Testis (tissue), 2 donors: ENCODE measurements around the gene FRG2C.
"Not testable (repeated sequence)": the region's sequence is repeated elsewhere in the genome, so short reads cannot be mapped to it uniquely, and the experiment has no call there.

ENCODE experiments used
- CTCF ChIP-seq, 3 experiments: fragments of 450-650 bp in 2 of 3; fragments of 200-600 bp in 1 of 3; sonication (generic) in 1 of 3; IDR thresholded peaks; one replicate each; pipeline ENCODE4 v1.5.1; 2016 to 2019; ENCODE audit warnings: antibody characterized with exemption in 3 of 3, mild to moderate bottlenecking in 2 of 3, moderate library complexity in 1 of 3
- POLR2A ChIP-seq: fragments of 450-650 bp; IDR thresholded peaks from one replicate; pipeline ENCODE4 v1.6.1; 2017; ENCODE audit warnings: antibody characterized with exemption, mild to moderate bottlenecking, moderate library complexity

DNA sequence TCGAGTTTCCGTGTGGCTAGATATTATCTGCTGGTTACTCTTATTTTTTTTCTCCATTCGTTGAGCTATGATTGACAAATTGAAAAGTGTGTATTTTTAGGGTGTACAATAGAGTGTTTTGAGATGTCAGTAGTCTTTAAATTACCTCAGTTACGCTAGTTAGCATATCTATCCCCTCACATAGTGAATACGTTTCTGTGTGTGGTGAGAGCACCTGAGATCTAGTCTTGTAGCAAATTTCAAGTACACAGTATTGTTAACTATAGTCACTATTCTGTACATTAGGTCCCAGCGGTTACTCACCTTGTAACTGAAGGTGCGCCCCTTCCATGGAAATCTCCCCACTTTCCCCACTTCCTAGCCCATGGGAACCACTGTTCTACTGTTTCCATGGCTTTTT is 8.2 kb upstream of the FRG2C start:
- not testable (repeated sequence) for TF ChIP-seq CTCF (IDR thresholded peaks at IDR 0.05); POLR2A
